Measurements from ENCODE around the gene RALA. TPM values are rescaled to one million over a fixed set of nuclear protein-coding genes. Genes with fewer than 3 reads are reported as not detected.

The RALA gene
- total and polyA plus RNA-seq, 12 donors, result 15.4 to 58.6 (median 30.4) TPM

DNA sequence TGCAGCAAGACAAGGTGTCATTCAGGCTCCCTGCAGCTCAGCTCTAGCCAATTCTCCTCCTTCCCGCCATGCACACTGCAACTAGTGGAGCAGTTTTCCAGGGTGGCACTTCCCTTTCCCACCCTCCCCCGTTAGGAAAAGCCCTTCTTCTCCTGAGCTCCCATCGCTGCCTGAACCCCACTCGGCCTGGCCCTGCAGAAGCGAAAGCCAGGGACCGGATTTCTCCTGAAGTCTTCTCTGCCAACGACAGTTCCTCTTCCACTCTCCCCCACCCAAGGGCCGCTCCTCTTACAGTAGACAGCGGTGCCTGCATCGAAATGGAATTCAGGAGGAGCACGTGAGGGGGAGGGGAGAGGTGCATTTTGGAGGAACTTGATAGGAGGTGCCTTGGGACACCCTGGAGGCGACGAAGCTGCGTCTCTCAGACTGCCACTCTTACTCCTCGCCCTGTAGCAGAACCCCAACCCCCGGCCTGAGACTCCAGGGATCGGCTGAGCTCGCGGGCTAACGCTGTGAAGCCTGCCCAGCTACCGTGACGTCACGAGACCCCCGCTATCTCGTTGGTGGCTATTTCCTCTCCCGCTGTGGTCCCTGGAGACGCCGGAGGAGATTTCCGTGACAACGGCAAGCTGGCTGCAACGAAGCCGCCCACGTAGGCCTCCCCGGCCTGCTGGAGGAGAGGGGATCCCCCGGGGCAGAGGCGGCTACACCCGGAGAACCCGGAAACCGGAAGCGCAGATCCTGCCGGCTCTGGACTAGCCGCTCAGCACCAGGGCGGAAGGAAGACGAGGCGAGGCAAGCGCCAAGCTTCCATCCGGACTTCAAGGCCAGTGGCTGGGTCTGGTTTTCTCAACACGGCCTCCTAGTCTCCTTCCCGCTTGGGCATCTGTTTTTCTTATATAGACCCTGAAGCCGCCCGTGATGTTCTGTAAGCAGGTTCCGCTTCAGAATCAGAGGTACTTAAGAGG is 109.7 kb downstream of the RALA start:
- Histone ChIP-seq H3K4me3 (peak overlapping the region; percentile 44 to 74 (median 56)), H3K27me3 (no peaks in the 10 kb centered on the region), H3K36me3 (replicated peaks in 1 of 2) (no peaks in the 10 kb centered on the region), H3K27ac (peak overlapping the region; percentile 27 to 88 (median 61)), H3K9me3 (replicated peaks in 1 of 3) (no peaks in the 10 kb centered on the region), H3K4me1 (replicated peaks in 1 of 2) (peaks cover 0 to 25% of the 10 kb centered on the region in 2 donors)
- TF ChIP-seq, protein P1, sequence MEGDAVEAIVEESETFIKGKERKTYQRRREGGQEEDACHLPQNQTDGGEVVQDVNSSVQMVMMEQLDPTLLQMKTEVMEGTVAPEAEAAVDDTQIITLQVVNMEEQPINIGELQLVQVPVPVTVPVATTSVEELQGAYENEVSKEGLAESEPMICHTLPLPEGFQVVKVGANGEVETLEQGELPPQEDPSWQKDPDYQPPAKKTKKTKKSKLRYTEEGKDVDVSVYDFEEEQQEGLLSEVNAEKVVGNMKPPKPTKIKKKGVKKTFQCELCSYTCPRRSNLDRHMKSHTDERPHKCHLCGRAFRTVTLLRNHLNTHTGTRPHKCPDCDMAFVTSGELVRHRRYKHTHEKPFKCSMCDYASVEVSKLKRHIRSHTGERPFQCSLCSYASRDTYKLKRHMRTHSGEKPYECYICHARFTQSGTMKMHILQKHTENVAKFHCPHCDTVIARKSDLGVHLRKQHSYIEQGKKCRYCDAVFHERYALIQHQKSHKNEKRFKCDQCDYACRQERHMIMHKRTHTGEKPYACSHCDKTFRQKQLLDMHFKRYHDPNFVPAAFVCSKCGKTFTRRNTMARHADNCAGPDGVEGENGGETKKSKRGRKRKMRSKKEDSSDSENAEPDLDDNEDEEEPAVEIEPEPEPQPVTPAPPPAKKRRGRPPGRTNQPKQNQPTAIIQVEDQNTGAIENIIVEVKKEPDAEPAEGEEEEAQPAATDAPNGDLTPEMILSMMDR (IDR thresholded peaks at IDR 0.05), result peak in 1 of 6 experiments; percentile 24
- TF ChIP-seq POLR2A (IDR thresholded peaks at IDR 0.05), result peak in 1 of 2 donors; percentile 36
- peak; percentile 91 to 98 (median 96) for DNase-seq
- intact Hi-C loops (cut with DNase I), result no loop called here
- 3 to 11% (median 6%) methylated on average over 14 to 52 of the region's 52 CpGs for WGBS, 4 donors

DNA sequence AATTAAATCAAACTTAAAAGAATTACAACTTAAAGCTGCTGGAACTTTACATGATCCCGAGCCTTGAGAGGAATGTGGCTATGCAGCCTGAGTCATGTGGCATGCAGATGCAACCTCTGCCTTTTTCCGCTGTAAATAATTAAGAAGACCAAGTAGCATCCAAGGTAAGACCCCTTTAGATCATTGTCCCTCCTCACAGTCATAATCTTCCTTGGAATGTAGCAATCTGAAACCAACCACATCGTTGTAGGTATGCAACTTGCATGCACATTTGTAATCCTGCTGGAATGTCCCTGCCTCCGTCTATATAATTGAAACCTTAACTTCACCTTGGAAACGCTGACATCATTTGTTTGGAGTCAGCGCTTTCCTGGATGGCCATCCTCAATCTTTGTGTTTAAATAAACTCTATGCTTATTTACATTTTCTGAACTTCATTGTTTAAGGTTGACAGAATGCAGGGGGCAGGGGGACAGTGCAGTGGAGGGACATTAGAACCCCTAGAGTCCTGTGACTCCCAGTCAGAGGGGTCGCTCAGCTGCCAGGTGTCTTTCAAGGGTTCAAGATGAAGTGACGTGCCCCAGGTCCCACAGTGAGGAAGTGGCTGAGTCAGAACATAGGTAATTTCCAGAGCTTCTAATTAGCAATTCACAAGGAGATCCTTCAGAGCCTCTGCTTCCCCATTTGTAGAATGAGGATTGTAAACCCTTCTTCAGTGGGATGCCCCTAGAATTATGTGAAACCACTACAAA is 110.7 kb downstream of the RALA start:
- Histone ChIP-seq H3K4me1 (replicated peaks in 1 of 2) (peaks cover 0 to 22% of the 10 kb centered on the region in 2 donors), H3K27me3 (no peaks in the 10 kb centered on the region), H3K9me3 (replicated peaks in 1 of 3) (no peaks in the 10 kb centered on the region), H3K36me3 (replicated peaks in 1 of 2) (no peaks in the 10 kb centered on the region), H3K27ac (peak overlapping the region in 4 of 5 donors; percentile 48 to 88 (median 67)), H3K4me3 (peak overlapping the region in 3 of 4 donors; percentile 44 to 74 (median 45))
- DNase-seq, result no peak
- intact Hi-C loops (cut with DNase I), result no loop called here
- WGBS, 4 donors, result 31 to 40% (median 31%) methylated on average over 8 of the region's 8 CpGs
- TF ChIP-seq, protein P1 (IDR thresholded peaks at IDR 0.05), result no peak
- TF ChIP-seq POLR2A (IDR thresholded peaks at IDR 0.05), result no peak

DNA sequence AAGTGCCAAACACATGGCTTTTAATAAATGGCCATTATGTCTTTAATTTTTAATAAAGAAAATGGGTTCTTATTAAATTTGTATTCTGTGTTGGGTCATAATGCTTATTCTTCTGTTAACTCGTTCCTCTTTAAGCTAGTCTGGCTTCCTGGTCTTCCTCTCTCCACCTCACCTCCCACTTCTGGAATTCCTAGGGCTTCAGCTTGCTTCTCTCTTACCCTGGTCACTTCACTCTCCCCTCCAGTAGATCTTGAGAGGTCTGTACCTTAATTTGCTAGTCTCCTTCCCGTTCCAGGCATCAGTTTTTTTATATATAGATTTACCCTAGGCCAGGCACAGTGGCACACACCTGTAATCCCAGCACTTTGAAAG is 111.2 kb downstream of the RALA start:
- no peak overlapping the region for H3K27ac ChIP-seq
- peaks cover 0 to 18% of the 10 kb centered on the region in 2 donors for H3K4me1 ChIP-seq (replicated peaks in 1 of 2)
- no peaks in the 10 kb centered on the region for H3K36me3 ChIP-seq (replicated peaks in 1 of 2)
- TF ChIP-seq, protein P1 (IDR thresholded peaks at IDR 0.05), result no peak
- no peak for TF ChIP-seq POLR2A (IDR thresholded peaks at IDR 0.05)
- 61 to 74% (median 67%) methylated on average over 2 of the region's 2 CpGs for WGBS, 4 donors
- no peaks in the 10 kb centered on the region for H3K27me3 ChIP-seq
- H3K4me3 ChIP-seq, result peak overlapping the region in 1 of 4 donors; percentile 74
- DNase-seq, result no peak
- H3K9me3 ChIP-seq (replicated peaks in 1 of 3), result no peaks in the 10 kb centered on the region
- intact Hi-C loops (cut with DNase I), result no loop called here

DNA sequence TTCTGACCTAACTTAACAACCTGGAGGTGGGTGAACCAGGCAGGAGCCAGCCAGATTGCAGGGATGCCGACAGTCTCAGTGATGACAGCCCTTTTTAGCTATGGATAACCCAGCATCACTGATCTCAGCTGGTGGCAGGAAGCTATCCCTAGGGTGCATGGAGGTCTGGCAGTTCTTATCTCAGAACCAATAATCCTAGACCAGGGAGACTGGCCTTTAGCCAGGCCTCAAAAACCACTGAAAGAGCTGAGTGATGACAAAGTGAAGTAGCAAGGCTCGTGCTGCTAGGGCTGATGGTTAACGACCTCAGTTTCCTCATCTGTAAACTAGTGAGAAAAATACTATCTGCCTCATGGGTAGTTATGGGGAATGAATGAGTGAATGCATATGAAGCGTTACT is 112.5 kb downstream of the RALA start:
- no peaks in the 10 kb centered on the region for H3K27me3 ChIP-seq
- H3K4me3 ChIP-seq, result no peak overlapping the region
- H3K27ac ChIP-seq, result no peak overlapping the region
- no peak for DNase-seq
- H3K36me3 ChIP-seq (replicated peaks in 1 of 2), result no peaks in the 10 kb centered on the region
- intact Hi-C loops (cut with DNase I), result no loop called here
- peaks cover 0 to 18% of the 10 kb centered on the region in 2 donors for H3K4me1 ChIP-seq (replicated peaks in 1 of 2)
- TF ChIP-seq, protein P1 (IDR thresholded peaks at IDR 0.05), result no peak
- TF ChIP-seq POLR2A (IDR thresholded peaks at IDR 0.05), result no peak
- no peaks in the 10 kb centered on the region for H3K9me3 ChIP-seq (replicated peaks in 1 of 3)
- WGBS, 4 donors, result 74 to 75% (median 74%) methylated on average over 4 of the region's 4 CpGs
